Heart right ventricle (tissue), 16 donors: Measurements from ENCODE around the gene FAM171A1. TPM values are rescaled to one million over a fixed set of nuclear protein-coding genes. Genes with fewer than 3 reads are reported as not detected.
"Not testable (repeated sequence)": the region's sequence is repeated elsewhere in the genome, so short reads cannot be mapped to it uniquely, and the experiment has no call there.

Experiments
- ATAC-seq, 8 donors: fragments of 200-7000 bp; cut with Tn5 transposase; one replicate each; pipeline ENCODE4 v1.9.1; 2020; ENCODE audit warnings: mild to moderate bottlenecking in 8 of 8, moderate library complexity in 8 of 8, moderate number of reproducible peaks in 1 of 8
- DNase-seq, 2 donors: peaks; one replicate each; pipeline ENCODE4 v3.0.0-alpha.2; 2020
- H3K27ac ChIP-seq, 10 donors: fragments of 200-600 bp; sonication (generic) in 2 of 10; one replicate each; pipeline versions ENCODE4 v1.5.0 to v1.8.0; 2020 to 2022; ENCODE audit warnings: mild to moderate bottlenecking in 3 of 10
- H3K27me3 ChIP-seq, 7 donors: fragments of 200-600 bp; one replicate each; pipeline ENCODE4 v1.8.0; 2021 to 2022; ENCODE audit warnings: mild to moderate bottlenecking in 2 of 7
- H3K36me3 ChIP-seq, 9 donors: fragments of 200-600 bp; sonication (generic) in 1 of 9; one replicate each; pipeline versions ENCODE4 v1.5.0 to v1.8.0; 2020 to 2022; ENCODE audit warnings: mild to moderate bottlenecking in 2 of 9
- H3K4me1 ChIP-seq, 9 donors: fragments of 200-600 bp; sonication (generic) in 1 of 9; one replicate each; pipeline versions ENCODE4 v1.5.0 to v1.8.0; 2020 to 2022; ENCODE audit warnings: mild to moderate bottlenecking in 4 of 9
- H3K4me3 ChIP-seq, 10 donors: fragments of 200-600 bp; sonication (generic) in 2 of 10; one replicate each; pipeline versions ENCODE4 v1.5.0 to v1.8.0; 2020 to 2022; ENCODE audit warnings: mild to moderate bottlenecking in 7 of 10, moderate library complexity in 2 of 10
- H3K9me3 ChIP-seq, 11 donors: fragments of 200-600 bp in 10 of 11; sonication (generic) in 2 of 11; one replicate each; pipeline versions ENCODE4 v1.5.0 to v1.8.0; 2013 to 2022; ENCODE audit warnings: mild to moderate bottlenecking in 2 of 11, control low read depth in 1 of 11, moderate library complexity in 1 of 11
- CTCF ChIP-seq, 9 donors: fragments of 200-600 bp; sonication (generic) in 2 of 9; IDR thresholded peaks; one replicate each; pipeline versions ENCODE4 v1.5.0 to v1.8.0; 2021 to 2022; ENCODE audit warnings: antibody characterized with exemption in 9 of 9, mild to moderate bottlenecking in 5 of 9, moderate library complexity in 1 of 9
- whole genome bisulfite sequencing, 2 donors: extraction: QIAGEN DNeasy Blood & Tissue Kit; methylation state at CpG; one replicate each; pipeline ENCODE4 v1.1.7; 2013; ENCODE audit warnings: inconsistent platforms in 1 of 2; 5-methylcytosine and 5-hydroxymethylcytosine counted together
- intact Hi-C, 10 donors: fragments of 100-400 bp; cut with DNase I; formaldehyde crosslinking; loops; one replicate each; pipeline versions ENCODE4 v1.11.1 to v1.14.2; 2022
- polyA plus RNA-seq, 2 donors: library from polyadenylated mRNA; stranded (reverse); fragments of 200-250 nt; gene quantifications; one replicate each; pipeline ENCODE4 v1.2.3, GENCODE V29; 2013
- total RNA-seq, 10 donors: library from RNA; stranded (reverse); fragmentation: NEBNext Ultra II Directional in 3 of 10; extraction: Animal tissue kit (Norgen Biotek cat#: 25700) in 3 of 10; gene quantifications; one replicate each; pipeline versions ENCODE4 v1.2.1 to v1.2.4, GENCODE V29; 2021 to 2023
- donor health status: Arrhythmogenic right ventricular cardiomyopathy.
- donor health status: ischemic (EF 13 %, LVEDD 7.1; RV severe dilation, severe dysfunction).
- donor health status: healthy with polysubstance abuse.
- donor health status: DM: no; HTN: yes; CAD: no.
- donor health status: DM: no; HTN: no; CAD: no.
- donor health status: ischemic (EF 25% LVEDD 6.9; RV normal size, moderate dysfunction).
- donor health status: ischemic (EF 25% LVEDD 5.7; RV mildly dilated, moderate dysfunction).
- donor health status: healthy.
- donor health status: DM: yes; HTN: yes; CAD: no.
- donor health status: Ischemic cardiomyopathy.
- donor health status: ischemic (EF 35%, LVEDD 5.7; RV mildly dilated, moderate dysfunction).
- donor health status: nonischemic (EF 11% LVEDD 7.7; RV severe dilation, severe dysfunction).
- donor health status: DM: yes; HTN: yes; CAD: no.
- donor health status: PGD.
- donor health status: ischemic (EF 29% LVEDD 5.4; RV normal size, mild dysfunction).
- donor health status: nonischemic (EF 23%, LVEDD 6.1; RV moderate dilation, normal function).

The FAM171A1 gene
- total and polyA plus RNA-seq, 12 donors = 3.5 to 10.5 (median 6.8) TPM

- no peak overlapping the region for H3K4me3 ChIP-seq
- H3K4me1 ChIP-seq = no peaks in the 10 kb centered on the region
- no peak for TF ChIP-seq CTCF (IDR thresholded peaks at IDR 0.05)
- H3K9me3 ChIP-seq = peaks cover 0 to 38% (median 0%) of the 10 kb centered on the region in 11 donors
- no peaks in the 10 kb centered on the region for H3K27me3 ChIP-seq
- intact Hi-C loops = no loop called here
- ATAC-seq (no peak), DNase-seq (no peak)
- no peaks in the 10 kb centered on the region for H3K36me3 ChIP-seq
- H3K27ac ChIP-seq = no peak overlapping the region
Measured at GRCh38 chr10:15401382-15401781, 30.3 kb upstream of the FAM171A1 start.

- intact Hi-C loops, H3K27ac ChIP-seq, H3K4me3 ChIP-seq, H3K4me1 ChIP-seq, H3K36me3 ChIP-seq, DNase-seq, ATAC-seq, H3K27me3 ChIP-seq: not testable (repeated sequence)
- H3K9me3 ChIP-seq = peaks cover 0 to 37% (median 0%) of the 10 kb centered on the region in 11 donors
Measured at GRCh38 chr10:15400461-15400860, 29.4 kb upstream of the FAM171A1 start.

- intact Hi-C loops = no loop called here
- WGBS, 2 donors = 42 to 67% methylated on average over 1 of the region's 1 CpG
- no peaks in the 10 kb centered on the region for H3K36me3 ChIP-seq
- H3K4me3 ChIP-seq = no peak overlapping the region
- H3K4me1 ChIP-seq = peaks cover 0 to 1% (median 0%) of the 10 kb centered on the region in 9 donors
- no peak for TF ChIP-seq CTCF (IDR thresholded peaks at IDR 0.05)
- H3K27ac ChIP-seq = no peak overlapping the region
- H3K27me3 ChIP-seq = no peaks in the 10 kb centered on the region
- no peak for DNase-seq
- peaks cover 0 to 29% (median 0%) of the 10 kb centered on the region in 11 donors for H3K9me3 ChIP-seq
- no peak for ATAC-seq
Measured at GRCh38 chr10:15399060-15399661, 28.1 kb upstream of the FAM171A1 start.

GRCh38 chr10:15395935-15396334 is 24.8 kb upstream of the FAM171A1 start:
- intact Hi-C loops = no loop called here
- TF ChIP-seq CTCF (IDR thresholded peaks at IDR 0.05) = no peak
- Histone ChIP-seq H3K27me3 (no peaks in the 10 kb centered on the region), H3K36me3 (no peaks in the 10 kb centered on the region), H3K27ac (no peak overlapping the region), H3K9me3 (peaks cover 0 to 12% (median 0%) of the 10 kb centered on the region in 11 donors), H3K4me3 (no peak overlapping the region), H3K4me1 (peaks cover 0 to 13% (median 0%) of the 10 kb centered on the region in 9 donors)
- DNase-seq (no peak), ATAC-seq (no peak)
- WGBS, 2 donors = 77 to 86% methylated on average over 3 of the region's 3 CpGs

- no peak overlapping the region for H3K4me3 ChIP-seq
- H3K4me1 ChIP-seq = peaks cover 0 to 13% (median 0%) of the 10 kb centered on the region in 9 donors
- WGBS, 2 donors = 55 to 56% methylated on average over 4 of the region's 4 CpGs
- no peaks in the 10 kb centered on the region for H3K27me3 ChIP-seq
- DNase-seq = no peak
- intact Hi-C loops = no loop called here
- no peak for ATAC-seq
- H3K36me3 ChIP-seq = no peaks in the 10 kb centered on the region
- H3K27ac ChIP-seq = no peak overlapping the region
- TF ChIP-seq CTCF (IDR thresholded peaks at IDR 0.05) = no peak
- H3K9me3 ChIP-seq = no peaks in the 10 kb centered on the region
Measured at GRCh38 chr10:15393139-15393825, 22.2 kb upstream of the FAM171A1 start.
